ENCODE data around the gene RHBDD3.

RHBDD3 gene

GRCh38 chr22:29269230-29269604 lies 1.4 kb upstream of the RHBDD3 start:
- DNase-seq (ENCODE audit: low read depth), result no peak

- DNase-seq (ENCODE audit: low read depth), result peak; percentile 52
Measured at GRCh38 chr22:29268511-29269229, 889 bp upstream of the RHBDD3 start.

- DNase-seq (ENCODE audit: low read depth), result no peak
Measured at GRCh38 chr22:29267462-29267857, 321 bp downstream of the RHBDD3 start.

- DNase-seq (ENCODE audit: low read depth), result no peak
Measured at GRCh38 chr22:29266564-29267461, 968 bp downstream of the RHBDD3 start.

GRCh38 chr22:29265929-29266328 lies 1.9 kb downstream of the RHBDD3 start:
- no peak for DNase-seq (ENCODE audit: low read depth)

GRCh38 chr22:29265305-29265704 lies 2.5 kb downstream of the RHBDD3 start:
- no peak for DNase-seq (ENCODE audit: low read depth)

- no peak for DNase-seq (ENCODE audit: low read depth)
Measured at GRCh38 chr22:29263791-29264276, 3.9 kb downstream of the RHBDD3 start.

- DNase-seq (ENCODE audit: low read depth), result no peak
Measured at GRCh38 chr22:29260601-29261315, 7.0 kb downstream of the RHBDD3 start.

- no peak for DNase-seq (ENCODE audit: low read depth)
Measured at GRCh38 chr22:29260031-29260560, 7.7 kb downstream of the RHBDD3 start.

- no peak for DNase-seq (ENCODE audit: low read depth)
Measured at GRCh38 chr22:29259253-29259899, 8.4 kb downstream of the RHBDD3 start.

- no peak for DNase-seq (ENCODE audit: low read depth)
Measured at GRCh38 chr22:29258407-29259252, 9.2 kb downstream of the RHBDD3 start.

GRCh38 chr22:29257751-29258181 lies 10.0 kb downstream of the RHBDD3 start:
- DNase-seq (ENCODE audit: low read depth), result no peak

- DNase-seq (ENCODE audit: low read depth), result no peak
Measured at GRCh38 chr22:29256606-29257325, 11.0 kb downstream of the RHBDD3 start.

- no peak for DNase-seq (ENCODE audit: low read depth)
Measured at GRCh38 chr22:29255064-29255621, 12.6 kb downstream of the RHBDD3 start.

- DNase-seq (ENCODE audit: low read depth), result no peak
Measured at GRCh38 chr22:29254286-29254660, 13.5 kb downstream of the RHBDD3 start.

GRCh38 chr22:29253561-29254285 lies 14.1 kb downstream of the RHBDD3 start:
- no peak for DNase-seq (ENCODE audit: low read depth)

- DNase-seq (ENCODE audit: low read depth), result no peak
Measured at GRCh38 chr22:29251981-29252911, 15.5 kb downstream of the RHBDD3 start.

- DNase-seq (ENCODE audit: low read depth), result no peak
Measured at GRCh38 chr22:29251265-29251664, 16.5 kb downstream of the RHBDD3 start.

Data from stromal cell of bone marrow (primary cell).